Measurements from ENCODE around the gene HOOK2.

DNA sequence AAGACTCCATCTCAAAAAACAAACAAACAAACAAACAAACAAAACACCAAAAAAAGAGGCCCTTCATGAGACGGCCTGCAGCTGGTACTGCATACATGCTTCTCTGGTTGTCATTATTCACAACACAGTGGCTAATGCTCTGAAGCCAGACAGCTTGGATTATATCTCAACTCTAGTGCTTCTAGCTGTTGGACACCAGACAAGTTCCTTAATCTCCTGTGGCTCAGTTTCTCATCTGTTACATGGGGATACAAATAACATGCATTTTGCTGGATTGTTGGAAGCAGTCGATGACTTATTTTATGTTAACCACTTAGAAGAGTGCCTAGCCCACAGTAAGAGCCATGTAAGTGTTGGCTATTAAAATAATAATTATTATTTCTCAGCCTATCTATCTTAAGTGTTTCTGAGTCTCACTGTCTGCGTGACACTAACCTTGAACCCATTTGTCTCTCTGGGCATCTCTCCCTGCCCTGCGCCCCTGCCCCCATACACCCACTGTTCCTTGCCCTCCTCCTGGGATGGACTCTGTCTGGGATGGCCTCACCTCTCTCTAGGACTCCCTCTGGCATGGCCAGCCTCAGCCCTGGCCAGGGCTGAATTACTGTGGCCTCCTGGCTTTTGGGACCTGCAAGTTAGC is 12.8 kb upstream of the HOOK2 start:
- TF ChIP-seq CTCF (IDR thresholded peaks at IDR 0.05) (no peak), POLR2A (IDR thresholded peaks at IDR 0.05) (no peak)
